Neural cell (in vitro differentiated cells): Measurements from ENCODE around the gene PDIA2. TPM values are rescaled to one million over a fixed set of nuclear protein-coding genes. Genes with fewer than 3 reads are reported as not detected.

Experiments used
- H2AFZ ChIP-seq: fragments of 200-600, 300-800 bp; sonication (generic), shearing (Covaris generic); 2 replicates; pipeline ENCODE4 v1.6.0; 2014; ENCODE audit warnings: low read depth, mild to moderate bottlenecking, antibody characterized with exemption, low read length, moderate library complexity
- H3F3A ChIP-seq: fragments of 200-600 bp; shearing (Covaris generic); 2 replicates; pipeline ENCODE4 v1.6.1; 2016; ENCODE audit warnings: mild to moderate bottlenecking, moderate library complexity, mixed read lengths, antibody characterized with exemption, low read length; ENCODE audit not compliant: insufficient read depth, poor library complexity, severe bottlenecking
- H3K27ac ChIP-seq: fragments of 200-600, 300-800 bp; sonication (generic), shearing (Covaris generic); 2 replicates; pipeline ENCODE4 v1.5.1; 2014; ENCODE audit warnings: mild to moderate bottlenecking, low read length, moderate library complexity
- H3K27me3 ChIP-seq: fragments of 300-800, 200-600 bp; sonication (generic), shearing (Covaris generic); 2 replicates; pipeline ENCODE4 v1.6.0; 2014; ENCODE audit warnings: mild to moderate bottlenecking, low read depth, low read length, moderate library complexity; ENCODE audit not compliant: insufficient read depth
- H3K36me3 ChIP-seq: fragments of 300-800, 200-600 bp; sonication (generic), shearing (Covaris generic); 2 replicates; pipeline ENCODE4 v1.5.1; 2014; ENCODE audit warnings: mild to moderate bottlenecking, antibody characterized with exemption, low read length, moderate library complexity; ENCODE audit not compliant: insufficient read depth
- H3K4me2 ChIP-seq: fragments of 300-800, 200-600 bp; sonication (generic), shearing (Covaris generic); 2 replicates; pipeline ENCODE4 v1.6.0; 2014; ENCODE audit warnings: mild to moderate bottlenecking, low read length
- H3K4me3 ChIP-seq: fragments of 300-800, 200-600 bp; sonication (generic), shearing (Covaris generic); 2 replicates; pipeline ENCODE4 v1.5.1; 2014; ENCODE audit warnings: mild to moderate bottlenecking, low read length, moderate library complexity
- H3K79me2 ChIP-seq: fragments of 200-600 bp; shearing (Covaris generic); replicated peaks from 2 replicates; pipeline ENCODE4 v1.6.0; 2014; ENCODE audit warnings: mild to moderate bottlenecking, low read length, moderate library complexity; ENCODE audit not compliant: insufficient read depth
- H3K9ac ChIP-seq: fragments of 300-800, 200-600 bp; sonication (generic), shearing (Covaris generic); 2 replicates; pipeline ENCODE4 v1.6.1; 2016; ENCODE audit warnings: mild to moderate bottlenecking, low read length, mixed read lengths
- H3K9me2 ChIP-seq: fragments of 200-600 bp; shearing (Covaris generic); 2 replicates; pipeline ENCODE4 v1.6.1; 2016; ENCODE audit warnings: mild to moderate bottlenecking, low read length, mixed read lengths; ENCODE audit not compliant: insufficient read depth
- H3K9me3 ChIP-seq: fragments of 200-600, 300-800 bp; sonication (generic), shearing (Covaris generic); 2 replicates; pipeline ENCODE4 v1.6.1; 2016; ENCODE audit warnings: mild to moderate bottlenecking, mixed run types, low read length, moderate library complexity, mixed read lengths
- H4K20me1 ChIP-seq: fragments of 200-600 bp; shearing (Covaris generic); 2 replicates; pipeline ENCODE4 v1.6.1; 2016; ENCODE audit warnings: mild to moderate bottlenecking, mixed run types; ENCODE audit not compliant: insufficient read depth
- EP300 ChIP-seq: fragments of 450-650 bp; conservative IDR thresholded peaks from 2 replicates; pipeline ENCODE4 v1.6.1; 2014; ENCODE audit warnings: antibody characterized with exemption, mild to moderate bottlenecking, moderate library complexity; ENCODE audit not compliant: poor library complexity, severe bottlenecking
- EZH2 ChIP-seq: fragments of 200-600, 300-800 bp; shearing (Covaris generic), sonication (generic); IDR thresholded peaks from 2 replicates; pipeline ENCODE4 v1.6.1; 2014; ENCODE audit warnings: antibody characterized with exemption, low read length, borderline replicate concordance, mild to moderate bottlenecking; ENCODE audit not compliant: insufficient read depth, poor library complexity, severe bottlenecking
- MXI1 ChIP-seq: fragments of 450-650 bp; conservative IDR thresholded peaks from 2 replicates; pipeline ENCODE4 v1.6.1; 2014; ENCODE audit warnings: antibody characterized with exemption, mild to moderate bottlenecking; ENCODE audit not compliant: poor library complexity, severe bottlenecking
- POLR2AphosphoS5 ChIP-seq: IDR thresholded peaks from 2 replicates; pipeline ENCODE4 v1.6.1; 2012
- RAD21 ChIP-seq: fragments of 450-650 bp; conservative IDR thresholded peaks from 2 replicates; pipeline ENCODE4 v1.6.1; 2014; ENCODE audit warnings: antibody characterized with exemption, mild to moderate bottlenecking, moderate library complexity
- SMC3 ChIP-seq: fragments of 450-650 bp; conservative IDR thresholded peaks from 2 replicates; pipeline ENCODE4 v1.6.1; 2014; ENCODE audit warnings: antibody characterized with exemption, mild to moderate bottlenecking, moderate library complexity; ENCODE audit not compliant: poor library complexity
- TAF1 ChIP-seq: IDR thresholded peaks from 2 replicates; pipeline ENCODE4 v1.6.1; 2012; ENCODE audit warnings: low read depth
- polyA plus RNA-seq: library from polyadenylated mRNA; depleted of rRNA; stranded (reverse); fragments of >200 nt; gene quantifications from 2 replicates; pipeline ENCODE4 v1.2.3, GENCODE V29; 2014
- TF ChIP-seq, protein P1 (sequence below): IDR thresholded peaks from 2 replicates; pipeline ENCODE4 v1.6.1; 2012; ENCODE audit warnings: borderline replicate concordance
- TF ChIP-seq, protein P2 (sequence below): fragments of 450-650 bp; IDR thresholded peaks from 2 replicates; pipeline ENCODE4 v1.5.1; 2014; ENCODE audit warnings: antibody characterized with exemption, mild to moderate bottlenecking, moderate library complexity; ENCODE audit not compliant: poor library complexity, severe bottlenecking

The PDIA2 gene
- polyA plus RNA-seq, 1 donor from 2014 or later, result 109 TPM

DNA sequence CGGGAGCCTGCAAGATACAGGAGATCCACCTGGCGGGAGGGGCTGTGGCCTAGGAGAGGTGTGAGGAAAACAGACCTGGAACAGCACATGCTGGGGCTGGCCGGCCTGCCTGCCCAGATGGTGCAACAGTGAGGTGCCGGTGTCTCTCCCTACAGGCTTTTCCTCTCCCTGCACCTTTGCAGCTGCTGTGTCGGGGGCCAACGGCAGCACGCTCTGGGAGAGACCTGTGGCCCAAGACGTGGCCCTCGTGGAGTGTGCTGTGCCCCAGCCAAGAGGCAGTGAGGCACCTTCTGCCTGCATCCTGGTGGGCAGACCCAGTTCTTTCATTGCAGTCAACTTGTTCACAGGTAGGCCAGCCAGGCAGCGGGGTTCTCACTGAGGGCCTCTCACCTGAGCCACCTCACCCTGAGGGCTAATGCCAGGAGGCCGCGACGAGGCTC, 23.1 kb upstream of the PDIA2 start:
- H3K27ac ChIP-seq, result no peak overlapping the region
- H4K20me1 ChIP-seq, result no peaks in the 10 kb centered on the region
- TF ChIP-seq EZH2, result no peak
- no peak for TF ChIP-seq SMC3
- no peaks in the 10 kb centered on the region for H3K27me3 ChIP-seq
- no peak overlapping the region for H2AFZ ChIP-seq
- no peaks in the 10 kb centered on the region for H3K9me3 ChIP-seq
- H3K4me2 ChIP-seq, result no peak overlapping the region
- no peaks in the 10 kb centered on the region for H3K79me2 ChIP-seq
- no peaks in the 10 kb centered on the region for H3F3A ChIP-seq
- no peak overlapping the region for H3K4me3 ChIP-seq
- no peaks in the 10 kb centered on the region for H3K9me2 ChIP-seq
- H3K9ac ChIP-seq, result no peak overlapping the region
- H3K36me3 ChIP-seq, result no peaks in the 10 kb centered on the region

DNA sequence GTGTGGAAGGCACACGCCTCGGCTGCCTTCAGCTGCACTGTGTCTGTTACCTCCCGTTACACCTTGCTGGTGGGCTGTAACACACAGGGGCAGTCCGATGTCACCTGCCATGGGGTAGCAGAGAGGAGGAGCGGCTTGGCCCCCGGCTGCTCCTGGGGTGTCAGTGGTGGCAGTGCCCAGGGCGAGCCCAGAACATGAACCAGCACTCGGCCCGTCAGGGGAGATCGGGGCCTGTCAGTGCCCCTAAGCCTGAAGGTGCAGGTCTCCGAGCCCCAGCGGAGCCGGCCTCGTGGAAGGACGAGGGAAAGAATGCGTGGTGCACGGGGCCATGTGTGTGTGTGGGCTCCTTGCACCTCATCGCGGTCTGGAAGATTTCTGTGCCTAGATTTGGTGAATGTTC, 22.6 kb upstream of the PDIA2 start:
- no peak for TF ChIP-seq SMC3
- TF ChIP-seq EZH2, result no peak
- TF ChIP-seq, protein P1, sequence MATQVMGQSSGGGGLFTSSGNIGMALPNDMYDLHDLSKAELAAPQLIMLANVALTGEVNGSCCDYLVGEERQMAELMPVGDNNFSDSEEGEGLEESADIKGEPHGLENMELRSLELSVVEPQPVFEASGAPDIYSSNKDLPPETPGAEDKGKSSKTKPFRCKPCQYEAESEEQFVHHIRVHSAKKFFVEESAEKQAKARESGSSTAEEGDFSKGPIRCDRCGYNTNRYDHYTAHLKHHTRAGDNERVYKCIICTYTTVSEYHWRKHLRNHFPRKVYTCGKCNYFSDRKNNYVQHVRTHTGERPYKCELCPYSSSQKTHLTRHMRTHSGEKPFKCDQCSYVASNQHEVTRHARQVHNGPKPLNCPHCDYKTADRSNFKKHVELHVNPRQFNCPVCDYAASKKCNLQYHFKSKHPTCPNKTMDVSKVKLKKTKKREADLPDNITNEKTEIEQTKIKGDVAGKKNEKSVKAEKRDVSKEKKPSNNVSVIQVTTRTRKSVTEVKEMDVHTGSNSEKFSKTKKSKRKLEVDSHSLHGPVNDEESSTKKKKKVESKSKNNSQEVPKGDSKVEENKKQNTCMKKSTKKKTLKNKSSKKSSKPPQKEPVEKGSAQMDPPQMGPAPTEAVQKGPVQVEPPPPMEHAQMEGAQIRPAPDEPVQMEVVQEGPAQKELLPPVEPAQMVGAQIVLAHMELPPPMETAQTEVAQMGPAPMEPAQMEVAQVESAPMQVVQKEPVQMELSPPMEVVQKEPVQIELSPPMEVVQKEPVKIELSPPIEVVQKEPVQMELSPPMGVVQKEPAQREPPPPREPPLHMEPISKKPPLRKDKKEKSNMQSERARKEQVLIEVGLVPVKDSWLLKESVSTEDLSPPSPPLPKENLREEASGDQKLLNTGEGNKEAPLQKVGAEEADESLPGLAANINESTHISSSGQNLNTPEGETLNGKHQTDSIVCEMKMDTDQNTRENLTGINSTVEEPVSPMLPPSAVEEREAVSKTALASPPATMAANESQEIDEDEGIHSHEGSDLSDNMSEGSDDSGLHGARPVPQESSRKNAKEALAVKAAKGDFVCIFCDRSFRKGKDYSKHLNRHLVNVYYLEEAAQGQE, result no peak
- no peak for TF ChIP-seq POLR2AphosphoS5
- TF ChIP-seq, protein P2, sequence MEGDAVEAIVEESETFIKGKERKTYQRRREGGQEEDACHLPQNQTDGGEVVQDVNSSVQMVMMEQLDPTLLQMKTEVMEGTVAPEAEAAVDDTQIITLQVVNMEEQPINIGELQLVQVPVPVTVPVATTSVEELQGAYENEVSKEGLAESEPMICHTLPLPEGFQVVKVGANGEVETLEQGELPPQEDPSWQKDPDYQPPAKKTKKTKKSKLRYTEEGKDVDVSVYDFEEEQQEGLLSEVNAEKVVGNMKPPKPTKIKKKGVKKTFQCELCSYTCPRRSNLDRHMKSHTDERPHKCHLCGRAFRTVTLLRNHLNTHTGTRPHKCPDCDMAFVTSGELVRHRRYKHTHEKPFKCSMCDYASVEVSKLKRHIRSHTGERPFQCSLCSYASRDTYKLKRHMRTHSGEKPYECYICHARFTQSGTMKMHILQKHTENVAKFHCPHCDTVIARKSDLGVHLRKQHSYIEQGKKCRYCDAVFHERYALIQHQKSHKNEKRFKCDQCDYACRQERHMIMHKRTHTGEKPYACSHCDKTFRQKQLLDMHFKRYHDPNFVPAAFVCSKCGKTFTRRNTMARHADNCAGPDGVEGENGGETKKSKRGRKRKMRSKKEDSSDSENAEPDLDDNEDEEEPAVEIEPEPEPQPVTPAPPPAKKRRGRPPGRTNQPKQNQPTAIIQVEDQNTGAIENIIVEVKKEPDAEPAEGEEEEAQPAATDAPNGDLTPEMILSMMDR, result no peak
- TF ChIP-seq RAD21, result no peak
- TF ChIP-seq EP300, result no peak
- TF ChIP-seq MXI1, result no peak
- TF ChIP-seq TAF1, result no peak
- H3K79me2 ChIP-seq, result no peaks in the 10 kb centered on the region
- no peaks in the 10 kb centered on the region for H3K36me3 ChIP-seq
- no peak overlapping the region for H3K9ac ChIP-seq
- no peak overlapping the region for H2AFZ ChIP-seq
- no peak overlapping the region for H3K4me2 ChIP-seq
- no peak overlapping the region for H3K27ac ChIP-seq
- no peaks in the 10 kb centered on the region for H3F3A ChIP-seq
- no peaks in the 10 kb centered on the region for H3K9me2 ChIP-seq
- no peaks in the 10 kb centered on the region for H3K9me3 ChIP-seq
- H3K4me3 ChIP-seq, result no peak overlapping the region
- H4K20me1 ChIP-seq, result no peaks in the 10 kb centered on the region
- H3K27me3 ChIP-seq, result no peaks in the 10 kb centered on the region
